Measurements from ENCODE around the gene ALOX15. TPM values are rescaled to one million over a fixed set of nuclear protein-coding genes. Genes with fewer than 3 reads are reported as not detected.
"Not testable (repeated sequence)": the region's sequence is repeated elsewhere in the genome, so short reads cannot be mapped to it uniquely, and the experiment has no call there.

Gene ALOX15
- not detected for total RNA-seq
- not detected for polyA plus RNA-seq

- Mint-ChIP-seq H3K4me1 (peaks cover 0 to 15% (median 5%) of the 10 kb centered on the region in 3 donors), H3K9me3 (peaks cover 0 to 1% (median 0%) of the 10 kb centered on the region in 5 donors), H3K27me3 (peaks cover 62 to 77% of the 10 kb centered on the region in 2 donors), H3K36me3 (no peaks in the 10 kb centered on the region), H3K4me3 (peak within 1 kb of the TSS in 1 of 7 donors; percentile 18), H3K27ac (no peak within 1 kb of the TSS)
- no peaks in the 10 kb centered on the region for H3K9me3 ChIP-seq (ENCODE audit: low read length)
- CTCF ChIA-PET: no interaction called here
- POLR2A ChIA-PET: no interaction called here
- H3K36me3 ChIP-seq (ENCODE audit: insufficient read depth, low read length): no peaks in the 10 kb centered on the region
- DNase-seq: no peak
- H3K4me1 ChIP-seq (ENCODE audit: insufficient read depth, low read length): no peaks in the 10 kb centered on the region
- H3K27me3 ChIP-seq (ENCODE audit: insufficient read depth, low read length, poor library complexity, severe bottlenecking): peaks cover 18% of the 10 kb centered on the region
- no peak within 1 kb of the TSS for H3K4me3 ChIP-seq (ENCODE audit: low read length)
- no peak within 1 kb of the TSS for H3K27ac ChIP-seq (ENCODE audit: low read depth, low read length)
Observed at GRCh38 chr17:4641297-4642195, at the start of gene ALOX15. ALOX15 (minus strand) TSS chr17:4641678; CDS start chr17:4641651, 27 bp downstream.

- ChIA-PET POLR2A (no interaction called here), CTCF (no interaction called here)
- peaks cover 8 to 61% (median 27%) of the 10 kb centered on the region in 3 donors for H3K36me3 Mint-ChIP-seq
- no peaks in the 10 kb centered on the region for H3K27me3 ChIP-seq (ENCODE audit: insufficient read depth, low read length, poor library complexity, severe bottlenecking)
- H3K27me3 Mint-ChIP-seq: no peaks in the 10 kb centered on the region
- DNase-seq: no peak
- H3K9me3 Mint-ChIP-seq: no peaks in the 10 kb centered on the region
- H3K4me1 Mint-ChIP-seq: peaks cover 29 to 61% (median 39%) of the 10 kb centered on the region in 3 donors
- no peak overlapping the region for H3K4me3 Mint-ChIP-seq
- no peak overlapping the region for H3K27ac ChIP-seq (ENCODE audit: low read depth, low read length)
- no peaks in the 10 kb centered on the region for H3K9me3 ChIP-seq (ENCODE audit: low read length)
- peak overlapping the region in 2 of 8 donors; percentile 46 to 51 for H3K27ac Mint-ChIP-seq
- no peak overlapping the region for H3K4me3 ChIP-seq (ENCODE audit: low read length)
- peaks cover 4% of the 10 kb centered on the region for H3K4me1 ChIP-seq (ENCODE audit: insufficient read depth, low read length)
- peaks cover 18% of the 10 kb centered on the region for H3K36me3 ChIP-seq (ENCODE audit: insufficient read depth, low read length)
Observed at GRCh38 chr17:4690745-4691144, 49.3 kb upstream of the ALOX15 start.

- H3K9me3 ChIP-seq (ENCODE audit: low read length); H3K27ac ChIP-seq (ENCODE audit: low read depth, low read length); POLR2A ChIA-PET; H3K4me1 ChIP-seq (ENCODE audit: insufficient read depth, low read length); H3K27me3 Mint-ChIP-seq; CTCF ChIA-PET; H3K27me3 ChIP-seq (ENCODE audit: insufficient read depth, low read length, poor library complexity, severe bottlenecking); H3K9me3 Mint-ChIP-seq; H3K4me3 ChIP-seq (ENCODE audit: low read length); DNase-seq; H3K27ac Mint-ChIP-seq: not testable (repeated sequence)
- H3K4me1 Mint-ChIP-seq: peaks cover 31 to 61% (median 39%) of the 10 kb centered on the region in 3 donors
- H3K36me3 ChIP-seq (ENCODE audit: insufficient read depth, low read length): peaks cover 22% of the 10 kb centered on the region
- H3K4me3 Mint-ChIP-seq: peak overlapping the region in 1 of 7 donors; percentile 2
- H3K36me3 Mint-ChIP-seq: peaks cover 8 to 68% (median 29%) of the 10 kb centered on the region in 3 donors
Observed at GRCh38 chr17:4689872-4690271, 48.4 kb upstream of the ALOX15 start.

DNA sequence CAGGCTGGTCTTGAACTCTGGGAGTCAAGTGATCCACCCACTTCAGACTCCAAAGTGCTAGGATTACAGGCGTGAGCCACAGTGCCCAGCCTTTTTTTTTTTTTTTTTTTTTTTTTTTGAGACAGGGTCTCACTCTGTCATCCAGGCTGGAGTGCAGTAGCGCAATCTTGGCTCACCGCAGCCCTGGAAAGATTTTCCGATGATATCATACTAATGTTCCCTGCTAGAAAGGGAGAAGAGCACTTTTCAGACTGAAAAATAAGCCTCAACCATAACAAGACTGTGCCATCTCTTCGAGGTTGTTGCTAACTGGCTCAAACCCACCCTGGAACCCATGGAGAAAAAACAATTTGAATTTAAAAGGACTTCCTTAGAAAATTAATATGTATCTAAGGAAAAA is 42.3 kb upstream of the ALOX15 start:
- peaks cover 31% of the 10 kb centered on the region for H3K36me3 ChIP-seq (ENCODE audit: insufficient read depth, low read length)
- POLR2A ChIA-PET; H3K9me3 Mint-ChIP-seq; H3K27me3 Mint-ChIP-seq; H3K4me3 Mint-ChIP-seq; DNase-seq; H3K4me3 ChIP-seq (ENCODE audit: low read length); H3K27me3 ChIP-seq (ENCODE audit: insufficient read depth, low read length, poor library complexity, severe bottlenecking); H3K9me3 ChIP-seq (ENCODE audit: low read length); H3K4me1 ChIP-seq (ENCODE audit: insufficient read depth, low read length); H3K27ac ChIP-seq (ENCODE audit: low read depth, low read length); H3K27ac Mint-ChIP-seq; CTCF ChIA-PET: not testable (repeated sequence)
- Mint-ChIP-seq H3K36me3 (peaks cover 3 to 76% (median 32%) of the 10 kb centered on the region in 3 donors), H3K4me1 (peaks cover 14 to 31% (median 19%) of the 10 kb centered on the region in 3 donors)

GRCh38 chr17:4679658-4680057 is 38.2 kb upstream of the ALOX15 start:
- no peak overlapping the region for H3K4me3 ChIP-seq (ENCODE audit: low read length)
- peaks cover 47% of the 10 kb centered on the region for H3K36me3 ChIP-seq (ENCODE audit: insufficient read depth, low read length)
- no peak overlapping the region for H3K27ac ChIP-seq (ENCODE audit: low read depth, low read length)
- H3K4me3 Mint-ChIP-seq: no peak overlapping the region
- H3K9me3 Mint-ChIP-seq: no peaks in the 10 kb centered on the region
- H3K4me1 ChIP-seq (ENCODE audit: insufficient read depth, low read length): no peaks in the 10 kb centered on the region
- H3K27ac Mint-ChIP-seq: peak overlapping the region in 2 of 8 donors; percentile 11 to 54
- ChIA-PET POLR2A (no interaction called here), CTCF (no interaction called here)
- peaks cover 0 to 85% (median 25%) of the 10 kb centered on the region in 3 donors for H3K36me3 Mint-ChIP-seq
- no peaks in the 10 kb centered on the region for H3K27me3 ChIP-seq (ENCODE audit: insufficient read depth, low read length, poor library complexity, severe bottlenecking)
- peaks cover 0 to 1% of the 10 kb centered on the region in 2 donors for H3K27me3 Mint-ChIP-seq
- H3K9me3 ChIP-seq (ENCODE audit: low read length): no peaks in the 10 kb centered on the region
- DNase-seq: no peak
- peaks cover 0 to 6% (median 3%) of the 10 kb centered on the region in 3 donors for H3K4me1 Mint-ChIP-seq

- Mint-ChIP-seq H3K4me3 (no peak overlapping the region), H3K36me3 (peaks cover 0 to 88% (median 21%) of the 10 kb centered on the region in 3 donors), H3K27ac (no peak overlapping the region), H3K9me3 (no peaks in the 10 kb centered on the region), H3K4me1 (peaks cover 0 to 3% (median 0%) of the 10 kb centered on the region in 3 donors), H3K27me3 (no peaks in the 10 kb centered on the region)
- no peaks in the 10 kb centered on the region for H3K9me3 ChIP-seq (ENCODE audit: low read length)
- H3K27ac ChIP-seq (ENCODE audit: low read depth, low read length): no peak overlapping the region
- ChIA-PET POLR2A (no interaction called here), CTCF (no interaction called here)
- no peak for DNase-seq
- H3K4me3 ChIP-seq (ENCODE audit: low read length): no peak overlapping the region
- H3K36me3 ChIP-seq (ENCODE audit: insufficient read depth, low read length): peaks cover 48% of the 10 kb centered on the region
- H3K27me3 ChIP-seq (ENCODE audit: insufficient read depth, low read length, poor library complexity, severe bottlenecking): no peaks in the 10 kb centered on the region
- no peaks in the 10 kb centered on the region for H3K4me1 ChIP-seq (ENCODE audit: insufficient read depth, low read length)
Observed at GRCh38 chr17:4678448-4679026, 37.1 kb upstream of the ALOX15 start.

- no peaks in the 10 kb centered on the region for H3K9me3 ChIP-seq (ENCODE audit: low read length)
- Mint-ChIP-seq H3K27ac (peak overlapping the region in 2 of 8 donors; percentile 17 to 75), H3K36me3 (peaks cover 0 to 93% (median 14%) of the 10 kb centered on the region in 3 donors), H3K4me3 (no peak overlapping the region), H3K9me3 (no peaks in the 10 kb centered on the region), H3K4me1 (no peaks in the 10 kb centered on the region), H3K27me3 (no peaks in the 10 kb centered on the region)
- no peak overlapping the region for H3K4me3 ChIP-seq (ENCODE audit: low read length)
- H3K27ac ChIP-seq (ENCODE audit: low read depth, low read length): no peak overlapping the region
- ChIA-PET CTCF (interaction anchor here (1.6 kb wide), 1 partner anchor 213 kb away, joined by 5 read pairs; no protein-coding TSS in a partner anchor), POLR2A (interaction anchor here (0.6 kb wide), 1 partner anchor 115 kb away, joined by 4 read pairs; no protein-coding TSS in a partner anchor)
- peaks cover 41% of the 10 kb centered on the region for H3K36me3 ChIP-seq (ENCODE audit: insufficient read depth, low read length)
- no peak for DNase-seq
- no peaks in the 10 kb centered on the region for H3K4me1 ChIP-seq (ENCODE audit: insufficient read depth, low read length)
- H3K27me3 ChIP-seq (ENCODE audit: insufficient read depth, low read length, poor library complexity, severe bottlenecking): no peaks in the 10 kb centered on the region
Observed at GRCh38 chr17:4676791-4677190, 35.3 kb upstream of the ALOX15 start.

DNA sequence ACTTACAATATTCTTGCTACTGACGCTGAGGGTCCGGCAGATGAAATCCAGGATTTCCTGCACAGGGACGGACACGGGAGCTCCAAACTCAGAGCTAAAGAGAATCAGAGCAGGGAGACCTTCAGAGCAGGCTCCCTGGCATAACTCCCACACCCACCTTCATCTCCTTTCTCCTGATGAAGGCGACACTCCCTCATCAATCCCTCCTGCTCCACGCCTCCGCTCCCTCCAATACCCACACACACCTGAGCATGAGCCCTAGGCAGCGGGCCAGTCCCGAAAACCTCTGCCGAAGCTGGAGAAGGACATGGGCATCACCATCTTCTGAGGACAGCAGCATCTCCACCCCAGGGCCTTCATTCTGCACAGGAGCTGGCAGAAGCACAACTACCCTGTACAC is 34.3 kb upstream of the ALOX15 start:
- H3K36me3 ChIP-seq (ENCODE audit: insufficient read depth, low read length): peaks cover 34% of the 10 kb centered on the region
- H3K27ac ChIP-seq (ENCODE audit: low read depth, low read length): no peak overlapping the region
- H3K4me1 ChIP-seq (ENCODE audit: insufficient read depth, low read length): no peaks in the 10 kb centered on the region
- H3K4me3 ChIP-seq (ENCODE audit: low read length): no peak overlapping the region
- H3K27me3 ChIP-seq (ENCODE audit: insufficient read depth, low read length, poor library complexity, severe bottlenecking): no peaks in the 10 kb centered on the region
- Mint-ChIP-seq H3K36me3 (peaks cover 0 to 94% (median 19%) of the 10 kb centered on the region in 3 donors), H3K9me3 (no peaks in the 10 kb centered on the region), H3K27ac (peak overlapping the region in 1 of 8 donors; percentile 82), H3K4me1 (no peaks in the 10 kb centered on the region), H3K4me3 (no peak overlapping the region), H3K27me3 (no peaks in the 10 kb centered on the region)
- no peak for DNase-seq
- H3K9me3 ChIP-seq (ENCODE audit: low read length): no peaks in the 10 kb centered on the region
- POLR2A ChIA-PET: no interaction called here
- CTCF ChIA-PET: interaction anchor here (1.6 kb wide), 1 partner anchor 214 kb away, joined by 5 read pairs; no protein-coding TSS in a partner anchor
